HG02798 (cell line): ENCODE measurements around the gene PCDHGB6.
"Not testable (repeated sequence)": the region's sequence is repeated elsewhere in the genome, so short reads cannot be mapped to it uniquely, and the experiment has no call there.

Source experiments
- ATAC-seq: cut with Tn5 transposase; IDR thresholded peaks from one replicate; pipeline ENCODE4 v1.9.1; 2021; ENCODE audit warnings: mild to moderate bottlenecking; ENCODE audit not compliant: unreplicated experiment, poor library complexity

Gene PCDHGB6

DNA sequence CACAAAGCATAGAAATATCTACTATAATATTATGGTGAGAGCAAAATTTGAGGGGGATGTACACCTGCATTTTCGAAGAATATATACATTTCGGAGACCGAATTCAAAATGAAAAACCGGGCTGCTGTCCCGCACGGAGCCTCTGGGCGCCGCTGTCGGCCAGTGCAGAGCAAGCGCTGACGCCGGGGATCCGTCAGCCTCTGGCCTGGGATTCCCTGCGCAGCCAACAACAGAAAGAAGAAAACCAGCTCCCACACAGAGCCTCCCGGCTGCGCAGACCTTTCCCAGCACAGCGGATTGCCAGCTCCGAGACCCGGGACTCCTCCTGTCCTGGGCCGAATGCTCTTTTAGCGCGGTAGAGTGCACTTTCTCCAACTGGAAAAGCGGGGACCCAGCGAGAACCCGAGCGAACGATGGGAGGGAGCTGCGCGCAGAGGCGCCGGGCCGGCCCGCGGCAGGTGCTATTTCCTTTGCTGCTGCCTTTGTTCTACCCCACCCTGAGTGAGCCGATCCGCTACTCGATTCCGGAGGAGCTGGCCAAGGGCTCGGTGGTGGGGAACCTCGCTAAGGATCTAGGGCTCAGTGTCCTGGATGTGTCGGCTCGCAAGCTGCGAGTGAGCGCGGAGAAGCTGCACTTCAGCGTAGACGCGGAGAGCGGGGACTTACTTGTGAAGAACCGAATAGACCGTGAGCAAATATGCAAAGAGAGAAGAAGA, at the start of gene PCDHGB6:
Gene PCDHGB6 (plus strand): TSS at position 232 of the 716 bp plus-strand sequence. CDS start 182 bp downstream, at position 414.
- not testable (repeated sequence) for ATAC-seq

DNA sequence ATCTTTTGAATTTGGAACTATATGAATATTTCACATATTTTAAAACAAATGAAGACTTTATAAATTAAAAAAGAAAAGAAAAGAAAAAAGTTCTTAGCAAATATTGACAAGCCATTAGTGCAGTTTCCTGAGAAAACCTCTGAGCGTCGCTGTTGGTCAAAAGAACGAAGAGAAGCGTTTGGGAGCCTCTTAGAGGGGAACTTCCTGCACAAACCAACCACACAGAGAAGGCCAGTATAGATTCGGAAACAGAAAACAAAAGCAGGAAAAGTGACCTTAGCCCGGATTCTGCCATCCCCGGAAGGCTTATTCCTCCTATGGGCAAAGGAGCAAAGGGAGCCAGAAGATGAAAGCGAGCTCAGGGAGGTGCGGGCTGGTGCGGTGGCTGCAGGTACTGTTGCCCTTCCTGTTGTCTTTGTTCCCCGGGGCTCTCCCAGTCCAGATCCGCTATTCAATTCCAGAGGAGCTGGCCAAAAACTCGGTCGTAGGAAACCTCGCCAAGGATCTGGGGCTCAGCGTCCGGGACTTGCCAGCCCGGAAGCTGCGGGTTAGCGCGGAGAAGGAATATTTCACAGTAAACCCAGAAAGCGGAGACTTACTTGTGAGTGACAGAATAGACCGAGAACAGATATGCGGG, 47.9 kb upstream of the PCDHGB6 start, which contains the start of gene PCDHGB2:
Gene PCDHGB2 (plus strand): TSS at position 205 of the 637 bp plus-strand sequence. CDS start 142 bp downstream, at position 347.
- no peak for ATAC-seq

DNA sequence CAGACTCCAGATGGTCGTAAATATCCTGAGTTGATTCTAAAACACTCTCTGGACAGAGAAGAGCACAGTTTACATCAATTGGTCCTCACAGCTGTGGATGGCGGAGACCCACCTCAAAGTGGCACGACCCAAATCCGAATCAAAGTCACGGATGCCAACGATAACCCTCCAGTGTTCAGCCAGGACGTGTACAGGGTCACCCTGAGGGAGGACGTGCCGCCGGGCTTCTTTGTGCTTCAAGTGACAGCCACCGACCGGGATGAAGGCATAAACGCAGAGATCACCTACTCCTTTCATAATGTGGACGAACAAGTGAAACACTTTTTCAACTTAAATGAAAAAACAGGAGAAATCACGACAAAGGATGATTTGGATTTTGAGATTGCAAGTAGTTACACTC, 47.1 kb upstream of the PCDHGB6 start:
- ATAC-seq: no peak

DNA sequence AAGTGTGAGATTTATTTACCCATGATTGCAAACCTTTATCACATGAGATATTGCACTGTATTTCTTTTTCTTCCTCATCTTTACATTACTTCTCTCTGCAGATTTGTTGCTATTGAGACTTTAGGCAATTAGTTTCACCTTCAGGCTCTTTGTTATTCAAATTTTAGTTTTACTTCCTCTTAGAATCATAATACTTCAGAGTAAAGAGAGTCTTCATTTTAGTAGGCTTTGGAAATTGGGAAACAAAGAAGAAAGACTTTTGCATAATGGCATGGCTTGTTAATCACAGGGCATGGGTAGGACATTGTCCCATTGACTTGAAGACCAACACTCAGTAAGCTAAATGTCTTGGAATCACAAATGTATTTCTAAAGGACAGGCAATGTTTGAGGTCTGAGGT, 45.1 kb upstream of the PCDHGB6 start:
- no peak for ATAC-seq

DNA sequence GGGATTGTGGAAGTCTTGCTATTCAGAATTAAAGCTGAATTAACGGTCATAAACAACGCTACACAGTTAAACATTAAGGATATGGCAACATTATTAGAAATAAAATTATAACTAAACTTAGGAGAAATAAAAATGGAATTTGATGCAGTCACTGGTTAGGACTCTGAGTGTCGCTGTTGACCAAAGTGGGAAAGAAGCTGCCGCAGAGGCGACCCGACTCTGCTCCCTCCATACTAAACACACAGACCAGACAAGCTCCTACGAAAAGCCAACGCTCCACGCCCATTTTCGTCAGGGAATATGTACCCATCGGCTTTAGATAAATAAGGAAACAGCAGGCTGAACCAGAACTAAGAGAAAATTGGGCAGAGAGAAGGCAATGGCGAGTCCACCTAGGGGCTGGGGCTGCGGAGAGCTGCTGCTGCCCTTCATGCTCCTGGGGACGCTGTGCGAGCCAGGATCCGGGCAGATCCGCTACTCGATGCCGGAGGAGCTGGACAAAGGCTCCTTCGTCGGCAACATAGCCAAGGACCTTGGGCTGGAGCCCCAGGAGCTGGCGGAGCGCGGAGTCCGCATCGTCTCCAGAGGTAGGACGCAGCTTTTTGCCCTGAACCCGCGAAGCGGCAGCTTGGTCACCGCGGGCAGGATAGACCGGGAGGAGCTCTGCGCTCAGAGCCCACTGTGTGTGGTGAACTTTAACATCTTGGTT, 43.7 kb upstream of the PCDHGB6 start, which contains the start of gene PCDHGA5:
Gene PCDHGA5 (plus strand): TSS at position 211 of the 709 bp plus-strand sequence. CDS start 169 bp downstream, at position 380.
- no peak for ATAC-seq

DNA sequence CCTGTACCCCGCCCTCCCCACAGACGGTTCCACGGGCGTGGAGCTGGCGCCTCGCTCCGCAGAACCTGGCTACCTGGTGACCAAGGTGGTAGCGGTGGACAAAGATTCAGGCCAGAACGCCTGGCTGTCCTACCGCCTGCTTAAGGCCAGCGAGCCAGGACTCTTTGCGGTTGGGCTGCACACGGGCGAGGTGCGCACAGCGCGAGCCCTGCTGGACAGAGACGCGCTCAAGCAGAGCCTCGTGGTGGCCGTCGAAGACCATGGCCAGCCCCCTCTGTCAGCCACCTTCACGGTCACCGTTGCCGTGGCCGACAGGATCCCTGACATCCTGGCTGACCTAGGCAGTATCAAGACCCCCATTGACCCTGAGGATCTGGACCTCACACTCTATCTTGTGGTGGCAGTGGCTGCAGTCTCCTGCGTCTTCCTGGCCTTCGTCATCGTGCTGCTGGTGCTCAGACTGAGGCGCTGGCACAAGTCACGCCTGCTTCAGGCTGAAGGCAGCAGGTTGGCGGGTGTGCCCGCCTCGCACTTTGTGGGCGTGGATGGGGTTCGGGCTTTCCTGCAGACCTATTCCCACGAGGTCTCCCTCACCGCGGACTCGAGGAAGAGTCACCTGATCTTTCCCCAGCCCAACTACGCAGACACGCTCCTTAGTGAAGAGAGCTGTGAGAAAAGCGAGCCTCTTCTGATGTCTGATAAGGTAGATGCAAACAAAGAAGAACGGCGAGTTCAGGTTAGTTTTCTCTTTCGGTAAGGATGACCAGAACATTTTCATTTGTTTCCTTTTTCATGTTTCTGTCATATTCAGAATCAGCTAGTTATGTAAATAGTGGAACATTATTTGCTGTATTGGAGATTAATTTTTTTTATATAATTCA, 41.6 kb upstream of the PCDHGB6 start:
- ATAC-seq: no peak

DNA sequence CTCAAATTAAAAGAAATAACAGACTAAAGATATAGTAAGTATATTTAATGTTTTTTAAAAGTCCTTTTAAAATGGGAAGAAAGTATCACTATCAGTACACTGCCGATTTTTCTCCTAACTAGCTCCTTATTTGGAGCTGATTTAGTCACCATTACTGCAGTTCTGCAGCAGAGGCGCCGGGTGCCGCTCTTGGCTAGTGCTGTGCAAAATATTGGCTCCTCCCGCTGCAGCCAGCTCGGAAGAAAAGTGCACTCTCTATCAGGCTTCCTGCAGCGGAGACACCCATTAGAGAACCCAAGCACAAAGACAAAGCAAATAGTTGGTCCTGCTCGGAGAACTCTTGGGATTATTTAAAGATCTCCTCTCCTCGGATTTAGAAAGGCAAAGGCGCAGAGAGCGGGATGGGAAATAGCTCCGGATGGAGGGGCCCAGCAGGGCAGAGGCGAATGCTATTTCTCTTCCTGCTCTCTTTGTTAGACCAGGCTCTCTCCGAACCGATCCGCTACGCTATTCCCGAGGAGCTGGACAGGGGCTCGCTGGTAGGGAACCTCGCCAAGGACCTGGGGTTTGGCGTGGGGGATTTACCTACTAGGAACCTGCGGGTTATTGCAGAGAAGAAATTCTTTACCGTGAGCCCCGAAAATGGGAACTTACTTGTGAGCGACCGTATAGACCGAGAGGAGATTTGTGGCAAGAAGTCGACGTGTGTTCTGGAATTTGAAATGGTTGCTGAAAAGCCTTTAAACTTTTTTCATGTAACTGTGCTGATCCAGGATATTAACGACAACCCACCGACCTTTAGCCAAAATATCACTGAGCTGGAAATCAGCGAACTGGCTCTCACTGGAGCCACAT, 37.6 kb upstream of the PCDHGB6 start, which contains the start of gene PCDHGB3:
Gene PCDHGB3 (plus strand): TSS at position 249 of the 855 bp plus-strand sequence. CDS start 153 bp downstream, at position 402.
- peak; percentile 91 for ATAC-seq

DNA sequence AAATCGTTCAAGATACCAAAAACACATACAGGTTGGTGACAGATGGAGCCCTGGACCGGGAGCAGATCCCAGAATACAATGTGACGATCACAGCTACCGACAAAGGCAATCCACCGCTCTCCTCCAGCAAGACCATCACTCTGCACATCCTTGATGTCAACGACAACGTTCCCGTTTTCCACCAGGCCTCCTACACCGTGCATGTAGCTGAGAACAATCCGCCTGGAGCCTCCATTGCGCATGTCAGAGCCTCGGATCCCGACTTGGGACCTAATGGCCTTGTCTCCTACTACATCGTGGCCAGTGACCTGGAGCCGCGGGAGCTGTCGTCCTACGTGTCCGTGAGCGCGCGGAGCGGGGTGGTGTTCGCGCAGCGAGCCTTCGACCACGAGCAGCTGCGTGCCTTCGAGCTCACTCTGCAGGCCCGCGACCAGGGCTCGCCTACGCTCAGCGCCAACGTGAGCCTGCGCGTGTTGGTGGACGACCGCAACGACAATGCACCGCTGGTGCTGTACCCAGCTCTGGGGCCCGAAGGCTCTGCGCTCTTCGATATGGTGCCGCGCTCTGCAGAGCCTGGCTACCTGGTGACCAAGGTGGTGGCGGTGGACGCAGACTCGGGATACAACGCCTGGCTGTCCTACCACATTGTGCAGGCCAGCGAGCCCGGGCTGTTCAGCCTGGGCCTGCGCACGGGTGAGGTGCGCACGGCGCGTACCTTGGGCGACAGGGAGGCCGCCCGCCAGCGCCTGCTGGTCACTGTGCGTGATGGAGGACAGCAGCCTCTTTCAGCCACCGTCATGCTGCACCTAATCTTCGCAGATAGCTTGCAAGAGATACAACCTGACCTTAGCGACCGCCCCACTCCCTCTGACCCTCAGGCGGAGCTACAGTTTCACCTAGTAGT, 36.0 kb upstream of the PCDHGB6 start:
- no peak for ATAC-seq

DNA sequence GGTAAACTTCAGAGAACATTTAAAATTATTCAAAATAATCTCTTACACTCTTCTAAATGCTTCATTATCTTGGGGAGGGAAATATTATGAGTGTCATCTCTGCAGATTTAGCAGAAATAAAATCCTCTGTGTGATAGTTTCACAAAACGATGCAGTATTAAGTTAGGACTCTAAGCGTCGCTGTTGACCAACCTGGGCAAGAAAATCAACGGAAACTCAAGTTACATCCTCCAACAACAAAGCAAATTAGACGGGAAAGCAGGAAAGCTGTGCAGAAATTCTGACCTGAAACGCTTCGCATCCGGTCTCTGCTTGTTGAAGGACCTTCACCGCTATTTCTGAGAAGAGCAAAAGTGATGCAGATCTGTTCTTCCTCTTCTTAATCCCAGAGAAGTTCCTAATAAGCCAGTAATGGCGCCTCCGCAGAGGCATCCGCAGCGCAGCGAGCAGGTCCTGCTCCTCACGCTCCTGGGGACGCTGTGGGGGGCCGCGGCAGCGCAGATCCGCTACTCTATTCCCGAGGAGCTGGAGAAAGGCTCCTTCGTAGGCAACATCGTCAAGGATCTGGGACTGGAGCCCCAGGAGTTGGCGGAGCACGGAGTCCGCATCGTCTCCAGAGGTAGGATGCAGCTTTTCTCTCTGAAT, 34.0 kb upstream of the PCDHGB6 start, which contains the start of gene PCDHGA6:
Gene PCDHGA6 (plus strand): TSS at position 219 of the 645 bp plus-strand sequence. CDS start 193 bp downstream, at position 412.
- ATAC-seq: no peak

DNA sequence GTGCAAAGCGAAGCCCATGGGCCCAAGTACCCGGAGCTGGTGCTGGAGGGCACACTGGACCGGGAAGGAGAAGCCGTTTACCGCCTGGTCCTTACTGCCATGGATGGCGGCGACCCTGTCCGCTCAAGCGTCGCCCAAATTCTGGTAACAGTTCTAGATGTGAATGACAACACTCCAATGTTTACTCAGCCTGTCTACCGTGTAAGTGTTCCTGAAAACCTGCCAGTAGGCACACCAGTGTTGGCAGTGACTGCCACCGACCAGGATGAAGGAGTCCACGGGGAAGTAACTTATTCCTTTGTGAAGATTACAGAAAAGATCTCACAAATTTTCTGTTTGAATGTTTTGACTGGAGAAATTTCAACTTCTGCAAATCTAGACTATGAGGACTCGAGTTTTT, 33.2 kb upstream of the PCDHGB6 start:
- no peak for ATAC-seq

DNA sequence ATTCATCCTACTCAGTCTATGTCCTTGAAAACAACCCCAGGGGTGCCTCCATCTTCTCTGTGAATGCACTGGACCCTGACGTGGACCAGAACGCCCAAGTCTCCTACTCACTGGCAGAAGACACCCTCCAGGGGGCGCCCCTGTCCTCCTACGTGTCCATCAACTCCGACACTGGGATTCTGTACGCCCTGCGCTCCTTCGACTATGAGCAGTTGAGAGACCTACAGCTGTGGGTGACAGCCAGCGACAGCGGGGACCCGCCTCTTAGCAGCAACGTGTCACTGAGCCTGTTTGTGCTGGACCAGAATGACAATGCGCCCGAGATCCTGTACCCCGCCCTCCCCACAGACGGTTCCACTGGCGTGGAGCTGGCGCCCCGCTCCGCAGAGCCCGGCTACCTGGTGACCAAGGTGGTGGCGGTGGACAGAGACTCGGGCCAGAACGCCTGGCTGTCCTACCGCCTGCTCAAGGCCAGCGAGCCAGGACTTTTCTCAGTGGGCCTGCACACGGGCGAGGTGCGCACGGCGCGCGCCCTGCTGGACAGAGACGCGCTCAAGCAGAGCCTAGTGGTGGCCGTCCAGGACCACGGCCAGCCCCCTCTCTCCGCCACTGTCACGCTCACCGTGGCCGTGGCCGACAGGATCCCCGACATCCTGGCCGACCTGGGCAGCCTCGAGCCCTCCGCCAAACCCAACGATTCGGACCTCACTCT, 32.2 kb upstream of the PCDHGB6 start:
- not testable (repeated sequence) for ATAC-seq

DNA sequence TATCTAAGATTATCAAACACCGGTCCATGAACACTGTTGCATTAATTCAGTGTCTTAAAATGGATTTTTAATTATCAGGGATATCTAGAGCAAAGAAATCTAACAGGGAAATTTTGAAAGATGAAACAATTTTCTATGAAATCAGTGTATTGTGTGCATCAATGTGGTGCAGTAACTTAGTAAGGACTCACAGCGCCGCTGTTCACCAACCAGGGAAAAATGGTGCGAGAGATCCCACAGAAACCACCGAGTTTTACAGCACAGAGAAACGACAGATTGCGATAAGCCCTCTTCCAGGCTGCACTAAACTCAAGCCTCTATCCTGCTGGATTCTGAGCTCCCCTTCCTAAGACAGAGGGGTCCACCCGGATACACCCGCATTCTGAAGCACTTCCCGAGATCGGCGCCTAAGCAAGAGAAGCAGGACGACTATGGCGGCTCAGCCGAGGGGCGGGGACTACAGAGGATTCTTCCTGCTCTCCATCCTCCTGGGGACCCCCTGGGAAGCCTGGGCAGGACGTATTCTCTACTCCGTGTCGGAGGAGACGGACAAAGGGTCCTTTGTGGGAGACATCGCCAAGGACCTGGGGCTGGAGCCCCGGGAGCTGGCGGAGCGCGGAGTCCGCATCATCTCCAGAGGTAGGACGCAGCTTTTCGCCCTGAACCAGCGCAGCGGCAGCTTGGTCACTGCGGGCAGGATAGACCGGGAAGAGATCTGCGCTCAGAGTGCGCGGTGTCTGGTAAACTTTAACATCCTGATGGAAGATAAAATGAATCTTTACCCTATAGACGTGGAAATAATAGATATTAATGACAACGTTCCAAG, 25.1 kb upstream of the PCDHGB6 start, which contains the start of gene PCDHGA7:
Gene PCDHGA7 (plus strand): TSS at position 274 of the 826 bp plus-strand sequence. CDS start 158 bp downstream, at position 432.
- ATAC-seq: peak; percentile 52

DNA sequence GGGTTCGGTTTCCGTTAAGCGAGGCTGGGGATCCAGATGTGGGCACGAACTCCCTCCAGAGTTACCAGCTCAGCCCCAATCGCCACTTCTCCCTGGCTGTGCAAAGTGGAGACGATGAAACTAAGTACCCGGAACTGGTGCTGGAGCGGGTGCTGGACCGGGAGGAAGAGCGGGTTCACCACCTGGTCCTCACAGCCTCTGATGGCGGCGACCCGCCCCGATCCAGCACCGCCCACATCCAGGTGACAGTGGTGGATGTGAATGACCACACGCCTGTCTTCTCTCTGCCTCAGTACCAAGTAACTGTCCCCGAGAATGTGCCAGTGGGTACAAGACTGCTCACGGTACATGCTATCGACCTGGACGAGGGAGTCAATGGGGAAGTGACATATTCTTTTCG, 24.5 kb upstream of the PCDHGB6 start:
- ATAC-seq: no peak

DNA sequence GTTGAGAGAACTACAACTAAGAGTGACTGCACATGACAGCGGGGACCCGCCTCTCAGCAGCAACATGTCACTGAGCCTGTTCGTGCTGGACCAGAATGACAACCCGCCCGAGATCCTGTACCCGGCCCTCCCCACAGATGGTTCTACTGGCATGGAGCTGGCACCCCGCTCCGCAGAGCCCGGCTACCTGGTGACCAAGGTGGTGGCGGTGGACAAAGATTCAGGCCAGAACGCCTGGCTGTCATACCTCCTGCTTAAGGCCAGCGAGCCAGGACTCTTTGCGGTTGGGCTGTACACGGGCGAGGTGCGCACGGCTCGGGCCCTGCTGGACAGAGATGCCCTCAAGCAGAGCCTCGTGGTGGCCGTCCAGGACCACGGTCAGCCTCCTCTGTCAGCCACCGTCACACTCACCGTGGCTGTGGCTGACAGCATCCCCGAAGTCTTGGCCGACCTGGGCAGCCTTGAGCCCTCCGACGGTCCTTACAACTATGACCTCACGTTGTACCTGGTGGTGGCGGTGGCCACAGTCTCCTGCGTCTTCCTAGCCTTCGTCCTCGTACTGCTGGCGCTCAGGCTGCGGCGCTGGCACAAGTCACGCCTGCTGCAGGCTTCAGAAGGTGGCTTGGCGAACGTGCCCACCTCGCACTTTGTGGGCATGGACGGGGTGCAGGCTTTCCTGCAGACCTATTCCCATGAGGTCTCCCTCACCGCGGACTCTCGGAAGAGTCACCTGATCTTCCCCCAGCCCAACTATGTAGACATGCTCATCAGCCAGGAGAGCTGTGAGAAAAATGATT, 23.2 kb upstream of the PCDHGB6 start:
- no peak for ATAC-seq
